Upper lobe of left lung (tissue), 6 donors: ENCODE results near the gene TMEM184B. TPM values are rescaled to one million over a fixed set of nuclear protein-coding genes. Genes with fewer than 3 reads are reported as not detected.
A peak's percentile ranks its signal among the peaks of the same experiment; 100 is the strongest.

Experiments
- ATAC-seq, 2 donors: fragments of 200-7000 bp; cut with Tn5 transposase; one replicate each; pipeline ENCODE4 v1.9.1; 2022; ENCODE audit warnings: mild to moderate bottlenecking in 2 of 2, moderate library complexity in 2 of 2; ENCODE audit not compliant: low FRiP score in 2 of 2
- DNase-seq, 2 donors: peaks; one replicate each; pipeline ENCODE4 v3.0.0-alpha.2; 2019 to 2020
- H3K27ac ChIP-seq, 4 donors: fragments of 200-600 bp; sonication (generic); one replicate each; pipeline ENCODE4 v1.5.1; 2016 to 2019
- H3K27me3 ChIP-seq, 4 donors: fragments of 200-600 bp; sonication (generic); one replicate each; pipeline ENCODE4 v1.5.1; 2017 to 2019
- H3K36me3 ChIP-seq, 4 donors: fragments of 200-600 bp; sonication (generic); one replicate each; pipeline ENCODE4 v1.5.1; 2016 to 2019
- H3K4me1 ChIP-seq, 4 donors: fragments of 200-600 bp; sonication (generic); one replicate each; pipeline ENCODE4 v1.5.1; 2018 to 2019
- H3K4me3 ChIP-seq, 4 donors: fragments of 200-600 bp; sonication (generic); one replicate each; pipeline ENCODE4 v1.5.1; 2017 to 2019; ENCODE audit warnings: mild to moderate bottlenecking in 2 of 4, moderate library complexity in 1 of 4
- H3K9me3 ChIP-seq, 4 donors: fragments of 200-600 bp; sonication (generic); one replicate each; pipeline ENCODE4 v1.5.1; 2018 to 2019
- CTCF ChIP-seq, 6 experiments: fragments of 450-650 bp in 4 of 6; fragments of 200-600 bp in 2 of 6; sonication (generic) in 2 of 6; IDR thresholded peaks; one replicate each; pipeline ENCODE4 v1.5.1; 2016 to 2019; ENCODE audit warnings: antibody characterized with exemption in 6 of 6
- EP300 ChIP-seq, 4 donors: sonication (generic); formaldehyde crosslinking; IDR thresholded peaks; one replicate each; pipeline ENCODE4 v1.5.1; 2017; ENCODE audit warnings: antibody characterized with exemption in 4 of 4, control low read depth in 2 of 4
- POLR2A ChIP-seq, 4 donors: fragments of 450-650 bp; IDR thresholded peaks; one replicate each; pipeline ENCODE4 v1.5.1; 2016 to 2017; ENCODE audit warnings: antibody characterized with exemption in 4 of 4, mild to moderate bottlenecking in 2 of 4
- POLR2AphosphoS5 ChIP-seq, 2 donors: sonication (generic); formaldehyde crosslinking; IDR thresholded peaks; one replicate each; pipeline ENCODE4 v1.5.1; 2017; ENCODE audit warnings: antibody characterized with exemption in 2 of 2
- WGBS, 2 donors: methylation state at CpG; one replicate each; pipeline ENCODE4 v1.1.5; 2017 to 2018; 5-methylcytosine and 5-hydroxymethylcytosine counted together
- total RNA-seq, 6 donors: library from RNA; depleted of rRNA in 4 of 6; stranded (reverse); fragments of >200 nt in 4 of 6; gene quantifications; one replicate each; pipeline versions ENCODE4 v1.1.0 to v1.2.1, GENCODE V29; 2016 to 2021
- donor health status: DM: no; HTN: no; CAD: no; lungs with moderate emphysema.
- donor health status: DM: no; HTN: yes; CAD: no; lungs with severe emphysema.

Gene TMEM184B
- total RNA-seq, 6 donors from 2014 or later = 47.5 to 141 (median 72.1) TPM

DNA sequence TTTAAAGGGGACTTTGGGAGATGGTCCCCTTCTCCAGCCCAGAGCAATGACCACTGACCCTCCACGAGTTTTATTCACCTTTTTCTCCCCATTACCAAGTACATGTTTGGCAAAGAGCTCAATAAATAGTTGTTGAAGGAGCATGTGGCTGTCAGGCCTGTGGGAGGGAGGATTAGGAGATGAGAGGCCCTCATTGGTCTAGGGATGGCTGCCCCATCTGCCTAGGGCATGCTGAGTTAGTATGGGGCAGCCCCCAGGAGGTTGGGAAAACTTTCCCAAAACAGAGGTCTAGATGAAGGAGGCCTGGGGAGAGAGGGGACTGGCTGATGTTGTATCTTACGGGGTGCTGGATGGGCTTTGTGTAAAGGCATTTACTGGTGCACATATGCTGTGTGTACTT lies 60.4 kb downstream of the TMEM184B start:
- no peak overlapping the region for H3K4me3 ChIP-seq
- WGBS, 2 donors = 66 to 82% methylated on average over 2 of the region's 2 CpGs
- peaks cover 0 to 41% (median 8%) of the 10 kb centered on the region in 4 donors for H3K36me3 ChIP-seq
- TF ChIP-seq POLR2AphosphoS5 (IDR thresholded peaks at IDR 0.05) (no peak), CTCF (IDR thresholded peaks at IDR 0.05) (no peak), POLR2A (IDR thresholded peaks at IDR 0.05) (no peak), EP300 (IDR thresholded peaks at IDR 0.05) (no peak)
- H3K4me1 ChIP-seq = peaks cover 7 to 31% (median 18%) of the 10 kb centered on the region in 4 donors
- no peaks in the 10 kb centered on the region for H3K9me3 ChIP-seq
- H3K27me3 ChIP-seq = no peaks in the 10 kb centered on the region
- peak overlapping the region in 1 of 4 donors; percentile 52 for H3K27ac ChIP-seq
- ATAC-seq (no peak), DNase-seq (no peak)

DNA sequence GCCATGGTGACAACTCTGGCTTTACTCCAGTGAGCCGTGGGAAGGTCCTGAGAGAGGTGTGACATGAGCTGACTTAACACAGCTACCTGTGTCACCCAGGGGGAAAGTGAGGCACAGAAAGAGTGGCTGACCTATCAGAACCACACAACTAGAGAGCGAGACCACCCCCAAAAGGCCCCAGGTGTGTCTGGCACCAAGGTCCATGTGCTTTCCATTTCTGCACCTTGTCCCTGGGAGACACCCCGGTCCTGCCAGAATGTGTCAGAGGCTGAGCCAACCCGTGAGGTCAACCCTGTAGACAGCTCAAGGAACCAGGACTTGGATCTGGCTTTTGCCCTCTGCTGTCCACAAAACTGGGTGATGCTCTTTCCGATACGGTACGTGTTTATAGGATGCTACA lies 61.3 kb downstream of the TMEM184B start:
- H3K27ac ChIP-seq = peak overlapping the region in 2 of 4 donors; percentile 21 to 52
- no peaks in the 10 kb centered on the region for H3K9me3 ChIP-seq
- peaks cover 0 to 38% (median 6%) of the 10 kb centered on the region in 4 donors for H3K36me3 ChIP-seq
- H3K27me3 ChIP-seq = no peaks in the 10 kb centered on the region
- WGBS, 2 donors = 89 to 90% methylated on average over 7 of the region's 7 CpGs
- TF ChIP-seq CTCF (IDR thresholded peaks at IDR 0.05) = peak in 1 of 6 experiments; percentile 5
- no peak for TF ChIP-seq POLR2AphosphoS5 (IDR thresholded peaks at IDR 0.05)
- DNase-seq (no peak), ATAC-seq (no peak)
- H3K4me3 ChIP-seq = no peak overlapping the region
- H3K4me1 ChIP-seq = peaks cover 7 to 29% (median 18%) of the 10 kb centered on the region in 4 donors

- no peak for TF ChIP-seq POLR2A (IDR thresholded peaks at IDR 0.05)
- no peak for TF ChIP-seq CTCF (IDR thresholded peaks at IDR 0.05)
- no peak for TF ChIP-seq POLR2AphosphoS5 (IDR thresholded peaks at IDR 0.05)
- no peak for TF ChIP-seq EP300 (IDR thresholded peaks at IDR 0.05)
- 66 to 69% methylated on average over 4 to 5 of the region's 6 CpGs for WGBS, 2 donors
- Histone ChIP-seq H3K27me3 (no peaks in the 10 kb centered on the region), H3K36me3 (peaks cover 0 to 9% (median 0%) of the 10 kb centered on the region in 4 donors), H3K27ac (peak overlapping the region in 2 of 4 donors; percentile 18 to 53), H3K4me3 (no peak overlapping the region), H3K9me3 (no peaks in the 10 kb centered on the region), H3K4me1 (peaks cover 16 to 32% (median 27%) of the 10 kb centered on the region in 4 donors)
- ATAC-seq (no peak), DNase-seq (no peak)
Measured at GRCh38 chr22:38208551-38208968, 64.2 kb downstream of the TMEM184B start.

- WGBS, 2 donors = 92 to 93% methylated on average over 6 to 7 of the region's 7 CpGs
- Histone ChIP-seq H3K27me3 (no peaks in the 10 kb centered on the region), H3K9me3 (no peaks in the 10 kb centered on the region), H3K27ac (peak overlapping the region in 1 of 4 donors; percentile 18), H3K4me3 (no peak overlapping the region), H3K36me3 (peaks cover 0 to 9% (median 0%) of the 10 kb centered on the region in 4 donors), H3K4me1 (peaks cover 19 to 33% (median 28%) of the 10 kb centered on the region in 4 donors)
- no peak for ATAC-seq
- no peak for TF ChIP-seq POLR2A (IDR thresholded peaks at IDR 0.05)
- TF ChIP-seq POLR2AphosphoS5 (IDR thresholded peaks at IDR 0.05) = no peak
- TF ChIP-seq CTCF (IDR thresholded peaks at IDR 0.05) = no peak
- TF ChIP-seq EP300 (IDR thresholded peaks at IDR 0.05) = no peak
- DNase-seq = no peak
Measured at GRCh38 chr22:38207898-38208432, 64.8 kb downstream of the TMEM184B start.
